ENCODE measurements around the gene C6orf132.
A peak's percentile ranks its signal among the peaks of the same experiment; 100 is the strongest.

Gene C6orf132

GRCh38 chr6:42142118-42142835 is at the start of gene C6orf132:
Gene C6orf132 (minus strand): TSS chr6:42142620. CDS start chr6:42142444, 176 bp downstream.
- H3K4me3 ChIP-seq (ENCODE audit: low read length) = peak within 1 kb of the TSS; percentile 77
- DNase-seq (ENCODE audit: low read depth) = no peak
- no peak for TF ChIP-seq CTCF (conservative IDR thresholded peaks at IDR 0.05; ENCODE audit: low read depth, low read length)

GRCh38 chr6:42190554-42191183 is 48.2 kb upstream of the C6orf132 start:
- TF ChIP-seq CTCF (conservative IDR thresholded peaks at IDR 0.05; ENCODE audit: low read depth, low read length) = no peak
- H3K4me3 ChIP-seq (ENCODE audit: low read length) = no peak overlapping the region
- peak; percentile 75 for DNase-seq (ENCODE audit: low read depth)

- TF ChIP-seq CTCF (conservative IDR thresholded peaks at IDR 0.05; ENCODE audit: low read depth, low read length) = no peak
- H3K4me3 ChIP-seq (ENCODE audit: low read length) = no peak overlapping the region
- DNase-seq (ENCODE audit: low read depth) = no peak
Measured at GRCh38 chr6:42188406-42188805, 46.0 kb upstream of the C6orf132 start.

GRCh38 chr6:42185597-42185996 is 43.2 kb upstream of the C6orf132 start:
- TF ChIP-seq CTCF (conservative IDR thresholded peaks at IDR 0.05; ENCODE audit: low read depth, low read length) = no peak
- no peak overlapping the region for H3K4me3 ChIP-seq (ENCODE audit: low read length)
- DNase-seq (ENCODE audit: low read depth) = no peak

- TF ChIP-seq CTCF (conservative IDR thresholded peaks at IDR 0.05; ENCODE audit: low read depth, low read length) = no peak
- no peak overlapping the region for H3K4me3 ChIP-seq (ENCODE audit: low read length)
- no peak for DNase-seq (ENCODE audit: low read depth)
Measured at GRCh38 chr6:42184475-42184874, 42.1 kb upstream of the C6orf132 start.

- no peak for TF ChIP-seq CTCF (conservative IDR thresholded peaks at IDR 0.05; ENCODE audit: low read depth, low read length)
- DNase-seq (ENCODE audit: low read depth) = no peak
- H3K4me3 ChIP-seq (ENCODE audit: low read length) = no peak overlapping the region
Measured at GRCh38 chr6:42182101-42182500, 39.7 kb upstream of the C6orf132 start.

GRCh38 chr6:42179945-42180313 is 37.5 kb upstream of the C6orf132 start:
- no peak for DNase-seq (ENCODE audit: low read depth)
- no peak for TF ChIP-seq CTCF (conservative IDR thresholded peaks at IDR 0.05; ENCODE audit: low read depth, low read length)
- no peak overlapping the region for H3K4me3 ChIP-seq (ENCODE audit: low read length)
